Stimulated activated CD4-positive, alpha-beta T cell treated with anti-CD3 and anti-CD28 coated beads, Interleukin-2, amount 100 ng/mL, for 48 hours (primary cell): Measurements from ENCODE around the gene XYLT1.
"Not testable (repeated sequence)": the region's sequence is repeated elsewhere in the genome, so short reads cannot be mapped to it uniquely, and the experiment has no call there.

Source experiments
- DNase-seq, 2 donors: peaks; one replicate each; pipeline ENCODE4 v3.0.0-alpha.2; 2020

Gene XYLT1

GRCh38 chr16:17470908-17471718 lies at the start of gene XYLT1:
TSS of gene XYLT1 (minus strand) at chr16:17470960. CDS start at chr16:17470796, 164 bp downstream.
- peak; percentile 41 to 42 for DNase-seq

- no peak for DNase-seq
These were observed 49.4 kb upstream of the XYLT1 start for GRCh38 chr16:17520111-17520510.

- no peak for DNase-seq
These were observed 48.6 kb upstream of the XYLT1 start for GRCh38 chr16:17519101-17519955.

GRCh38 chr16:17518441-17518840 lies 47.7 kb upstream of the XYLT1 start:
- no peak for DNase-seq

- DNase-seq = no peak
These were observed 44.9 kb upstream of the XYLT1 start for GRCh38 chr16:17515421-17516210.

GRCh38 chr16:17512636-17513220 lies 42.0 kb upstream of the XYLT1 start:
- DNase-seq = no peak

GRCh38 chr16:17511340-17511739 lies 40.6 kb upstream of the XYLT1 start:
- no peak for DNase-seq

- no peak for DNase-seq
These were observed 39.8 kb upstream of the XYLT1 start for GRCh38 chr16:17510567-17510966.

- DNase-seq = no peak
These were observed 38.4 kb upstream of the XYLT1 start for GRCh38 chr16:17509194-17509593.

GRCh38 chr16:17508303-17508702 lies 37.5 kb upstream of the XYLT1 start:
- no peak for DNase-seq

- DNase-seq = not testable (repeated sequence)
These were observed 36.8 kb upstream of the XYLT1 start for GRCh38 chr16:17507516-17507915.

- DNase-seq = not testable (repeated sequence)
These were observed 35.1 kb upstream of the XYLT1 start for GRCh38 chr16:17505828-17506227.

GRCh38 chr16:17504050-17504449 lies 33.3 kb upstream of the XYLT1 start:
- no peak for DNase-seq

GRCh38 chr16:17503331-17503730 lies 32.6 kb upstream of the XYLT1 start:
- DNase-seq = no peak

- no peak for DNase-seq
These were observed 30.6 kb upstream of the XYLT1 start for GRCh38 chr16:17501321-17501720.

GRCh38 chr16:17499223-17499902 lies 28.6 kb upstream of the XYLT1 start:
- no peak for DNase-seq

- no peak for DNase-seq
These were observed 26.9 kb upstream of the XYLT1 start for GRCh38 chr16:17497648-17498047.

GRCh38 chr16:17496891-17497290 lies 26.1 kb upstream of the XYLT1 start:
- no peak for DNase-seq

GRCh38 chr16:17493012-17493411 lies 22.3 kb upstream of the XYLT1 start:
- no peak for DNase-seq

GRCh38 chr16:17491140-17491662 lies 20.4 kb upstream of the XYLT1 start:
- DNase-seq = no peak

- no peak for DNase-seq
These were observed 17.7 kb upstream of the XYLT1 start for GRCh38 chr16:17488506-17488905.

- no peak for DNase-seq
These were observed 12.6 kb upstream of the XYLT1 start for GRCh38 chr16:17483351-17483750.
